Mononuclear cell (primary cell): ENCODE measurements around the gene ATP2C2. TPM values are rescaled to one million over a fixed set of nuclear protein-coding genes. Genes with fewer than 3 reads are reported as not detected.
"Not testable (repeated sequence)": the region's sequence is repeated elsewhere in the genome, so short reads cannot be mapped to it uniquely, and the experiment has no call there.

Source experiments
- H3K27me3 ChIP-seq: 2 replicates; pipeline ENCODE4 v1.6.0; 2011; ENCODE audit warnings: low read length, control low read depth; ENCODE audit not compliant: insufficient read depth
- H3K4me1 ChIP-seq: 2 replicates; pipeline ENCODE4 v1.5.1; 2011; ENCODE audit warnings: mild to moderate bottlenecking, low read length, control low read depth; ENCODE audit not compliant: insufficient read depth
- H3K4me3 ChIP-seq: 2 replicates; pipeline ENCODE4 v1.5.1; 2011; ENCODE audit warnings: mild to moderate bottlenecking, low read length, moderate library complexity
- H3K9me3 ChIP-seq: 2 replicates; pipeline ENCODE4 v1.5.1; 2011; ENCODE audit warnings: low read depth, mild to moderate bottlenecking, control low read depth, low read length
- total RNA-seq: library from RNA; depleted of rRNA; stranded (reverse); fragments of >200 nt; gene quantifications from one replicate; pipeline ENCODE4 v1.2.3, GENCODE V29; 2012

The ATP2C2 gene
- total RNA-seq, 1 donor, result not detected

DNA sequence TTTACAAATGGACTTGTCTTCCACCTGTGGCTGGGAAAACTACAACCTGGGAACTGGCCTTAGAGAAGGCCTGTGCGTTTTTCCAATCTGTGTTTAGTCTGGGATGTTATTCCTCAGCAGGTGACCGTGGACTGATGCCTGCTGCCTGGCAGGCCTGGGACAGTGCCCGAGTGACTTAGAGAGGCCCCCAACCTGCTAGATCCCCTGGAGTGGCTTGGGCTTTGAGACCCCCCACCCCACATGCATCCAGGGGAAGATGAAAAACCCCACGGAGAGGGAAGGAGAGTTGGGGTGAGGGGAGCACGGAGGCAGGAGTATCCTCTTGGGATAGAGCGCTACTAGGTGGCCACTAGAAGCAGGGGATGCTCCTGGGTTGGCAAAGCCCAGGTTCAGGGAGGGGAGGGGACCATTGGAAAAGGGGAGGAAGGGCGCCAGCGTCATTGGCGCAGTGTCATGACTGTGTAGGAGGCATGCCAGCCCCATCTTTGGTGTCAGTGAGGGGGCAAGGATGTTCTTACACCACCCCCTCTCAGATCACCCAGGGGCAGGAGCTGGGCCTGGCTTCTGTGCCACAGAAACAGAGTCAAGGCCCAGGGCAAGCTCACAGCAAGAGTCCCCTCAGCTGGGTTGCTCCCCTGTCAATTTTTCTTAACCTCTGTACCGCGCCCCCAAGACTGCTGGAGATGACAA is 82.0 kb downstream of the ATP2C2 start:
- no peaks in the 10 kb centered on the region for H3K9me3 ChIP-seq
- H3K4me1 ChIP-seq, result no peaks in the 10 kb centered on the region
- no peak overlapping the region for H3K4me3 ChIP-seq
- H3K27me3 ChIP-seq, result no peaks in the 10 kb centered on the region

DNA sequence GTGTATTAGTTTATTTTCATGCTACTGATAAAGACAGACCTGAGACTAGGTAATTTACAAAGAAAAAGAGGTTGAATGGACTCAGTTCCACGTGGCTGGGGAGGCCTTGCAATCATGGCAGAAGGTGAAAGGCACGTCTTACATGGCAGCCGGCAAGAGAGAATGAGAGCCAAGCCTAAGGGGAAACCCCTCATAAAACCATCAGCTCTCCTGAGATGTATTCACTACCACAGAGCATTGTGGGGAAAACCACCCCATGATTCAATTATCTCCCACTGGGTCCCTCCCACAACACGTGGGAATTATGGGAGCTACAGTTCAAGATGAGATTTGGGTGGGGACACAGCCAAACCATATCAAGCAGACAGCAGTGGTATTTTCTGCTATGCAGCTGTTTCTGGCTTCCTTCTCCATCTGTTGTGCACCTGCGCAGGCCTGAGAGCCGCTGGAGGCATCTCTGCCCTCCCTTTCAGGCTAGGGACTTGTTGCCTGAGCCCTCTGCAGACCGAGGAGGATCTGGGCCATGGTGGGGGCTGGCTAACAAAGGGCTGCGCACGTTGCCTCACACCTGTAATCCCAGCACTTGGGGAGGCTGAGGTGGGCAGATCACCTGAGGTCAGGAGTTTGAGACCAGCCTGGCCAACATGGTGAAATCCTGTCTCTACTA is 82.8 kb downstream of the ATP2C2 start:
- not testable (repeated sequence) for H3K9me3 ChIP-seq, H3K4me1 ChIP-seq, H3K27me3 ChIP-seq, H3K4me3 ChIP-seq

DNA sequence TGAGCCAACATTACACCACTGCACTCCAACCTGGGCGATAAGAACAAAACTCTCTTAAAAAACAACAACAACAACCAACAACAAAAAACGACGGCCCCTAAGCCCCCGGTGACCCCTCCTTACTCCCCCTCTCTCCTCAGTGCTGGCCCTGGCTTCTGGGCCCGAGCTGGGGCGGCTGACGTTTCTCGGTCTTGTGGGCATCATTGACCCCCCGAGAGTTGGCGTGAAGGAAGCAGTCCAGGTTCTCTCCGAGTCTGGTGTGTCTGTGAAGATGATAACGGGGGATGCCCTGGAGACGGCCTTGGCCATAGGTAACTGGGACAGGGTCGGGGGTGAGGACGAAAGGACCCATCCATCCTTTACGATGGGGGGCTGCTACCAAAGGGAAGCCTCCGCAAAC is 83.4 kb downstream of the ATP2C2 start:
- Histone ChIP-seq H3K9me3 (no peaks in the 10 kb centered on the region), H3K4me1 (no peaks in the 10 kb centered on the region), H3K27me3 (no peaks in the 10 kb centered on the region), H3K4me3 (no peak overlapping the region)

GRCh38 chr16:84453061-84453752 is 84.9 kb downstream of the ATP2C2 start:
- Histone ChIP-seq H3K4me3 (no peak overlapping the region), H3K4me1 (no peaks in the 10 kb centered on the region)

GRCh38 chr16:84454611-84455010 is 86.3 kb downstream of the ATP2C2 start:
- no peaks in the 10 kb centered on the region for H3K9me3 ChIP-seq
- no peak overlapping the region for H3K4me3 ChIP-seq
- no peaks in the 10 kb centered on the region for H3K4me1 ChIP-seq
- H3K27me3 ChIP-seq, result no peaks in the 10 kb centered on the region

More at GRCh38 chr16:84453061-84453752, 84.9 kb downstream of the ATP2C2 start:
- H3K9me3 ChIP-seq, result no peaks in the 10 kb centered on the region
- H3K27me3 ChIP-seq, result no peaks in the 10 kb centered on the region

DNA sequence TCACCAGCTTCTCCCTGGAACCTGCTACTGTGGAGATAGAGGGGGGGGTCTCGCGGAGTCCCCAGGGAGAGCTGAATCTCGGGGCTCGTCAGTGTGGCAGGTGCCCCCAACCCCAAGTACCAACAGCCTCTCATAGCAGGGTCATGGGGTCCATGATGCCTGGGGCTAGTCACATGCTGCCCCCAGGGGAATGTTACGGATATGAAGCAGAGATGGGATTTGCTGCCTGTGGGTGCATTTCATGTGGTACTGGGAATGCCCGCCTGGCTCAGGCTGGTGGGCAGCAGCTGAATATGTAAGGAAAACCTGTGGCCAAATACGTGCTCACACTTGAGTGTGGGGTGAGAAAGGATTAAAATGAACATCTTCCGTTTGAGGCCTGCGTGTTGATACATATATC is 86.7 kb downstream of the ATP2C2 start:
- no peaks in the 10 kb centered on the region for H3K4me1 ChIP-seq
- no peaks in the 10 kb centered on the region for H3K9me3 ChIP-seq
- no peaks in the 10 kb centered on the region for H3K27me3 ChIP-seq
- no peak overlapping the region for H3K4me3 ChIP-seq

- Histone ChIP-seq H3K4me1 (no peaks in the 10 kb centered on the region), H3K9me3 (no peaks in the 10 kb centered on the region), H3K27me3 (no peaks in the 10 kb centered on the region), H3K4me3 (no peak overlapping the region)
These were observed 90.5 kb downstream of the ATP2C2 start for GRCh38 chr16:84458606-84459532.

DNA sequence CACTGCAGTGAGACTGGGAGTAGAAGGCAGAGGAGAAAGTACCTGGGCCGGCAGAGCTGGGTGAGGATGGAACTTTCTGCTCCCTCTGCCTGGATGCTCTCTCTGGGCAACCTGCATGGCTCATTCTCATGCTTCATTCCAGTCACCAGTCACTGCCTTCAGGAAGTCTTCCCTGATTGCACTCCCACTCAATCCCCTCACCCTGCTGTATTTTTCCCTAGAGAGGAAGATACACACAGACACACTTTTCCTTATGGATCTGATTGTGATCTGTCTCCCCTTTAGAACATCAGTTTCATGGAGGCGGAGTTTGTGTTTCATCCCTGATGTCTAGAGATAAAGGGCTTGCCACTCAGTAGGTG is 91.2 kb downstream of the ATP2C2 start:
- Histone ChIP-seq H3K9me3 (no peaks in the 10 kb centered on the region), H3K27me3 (no peaks in the 10 kb centered on the region), H3K4me3 (no peak overlapping the region), H3K4me1 (no peaks in the 10 kb centered on the region)

GRCh38 chr16:84459941-84460405 is 91.6 kb downstream of the ATP2C2 start:
- H3K4me3 ChIP-seq, result no peak overlapping the region
- no peaks in the 10 kb centered on the region for H3K9me3 ChIP-seq
- no peaks in the 10 kb centered on the region for H3K4me1 ChIP-seq

GRCh38 chr16:84460406-84461028 is 92.2 kb downstream of the ATP2C2 start:
- H3K4me1 ChIP-seq, result no peaks in the 10 kb centered on the region
- no peaks in the 10 kb centered on the region for H3K9me3 ChIP-seq
- H3K4me3 ChIP-seq, result no peak overlapping the region
- no peaks in the 10 kb centered on the region for H3K27me3 ChIP-seq

More at GRCh38 chr16:84459941-84460405, 91.6 kb downstream of the ATP2C2 start:
- H3K27me3 ChIP-seq, result no peaks in the 10 kb centered on the region

- peaks cover under 1% of the 10 kb centered on the region for H3K9me3 ChIP-seq
- H3K4me1 ChIP-seq, result no peaks in the 10 kb centered on the region
- H3K27me3 ChIP-seq, result no peaks in the 10 kb centered on the region
- H3K4me3 ChIP-seq, result no peak overlapping the region
These were observed 92.7 kb downstream of the ATP2C2 start for GRCh38 chr16:84461029-84461412.

GRCh38 chr16:84461413-84462295 is 93.3 kb downstream of the ATP2C2 start:
- Histone ChIP-seq H3K27me3 (no peaks in the 10 kb centered on the region), H3K9me3 (peaks cover 7% of the 10 kb centered on the region), H3K4me3 (no peak overlapping the region), H3K4me1 (no peaks in the 10 kb centered on the region)

DNA sequence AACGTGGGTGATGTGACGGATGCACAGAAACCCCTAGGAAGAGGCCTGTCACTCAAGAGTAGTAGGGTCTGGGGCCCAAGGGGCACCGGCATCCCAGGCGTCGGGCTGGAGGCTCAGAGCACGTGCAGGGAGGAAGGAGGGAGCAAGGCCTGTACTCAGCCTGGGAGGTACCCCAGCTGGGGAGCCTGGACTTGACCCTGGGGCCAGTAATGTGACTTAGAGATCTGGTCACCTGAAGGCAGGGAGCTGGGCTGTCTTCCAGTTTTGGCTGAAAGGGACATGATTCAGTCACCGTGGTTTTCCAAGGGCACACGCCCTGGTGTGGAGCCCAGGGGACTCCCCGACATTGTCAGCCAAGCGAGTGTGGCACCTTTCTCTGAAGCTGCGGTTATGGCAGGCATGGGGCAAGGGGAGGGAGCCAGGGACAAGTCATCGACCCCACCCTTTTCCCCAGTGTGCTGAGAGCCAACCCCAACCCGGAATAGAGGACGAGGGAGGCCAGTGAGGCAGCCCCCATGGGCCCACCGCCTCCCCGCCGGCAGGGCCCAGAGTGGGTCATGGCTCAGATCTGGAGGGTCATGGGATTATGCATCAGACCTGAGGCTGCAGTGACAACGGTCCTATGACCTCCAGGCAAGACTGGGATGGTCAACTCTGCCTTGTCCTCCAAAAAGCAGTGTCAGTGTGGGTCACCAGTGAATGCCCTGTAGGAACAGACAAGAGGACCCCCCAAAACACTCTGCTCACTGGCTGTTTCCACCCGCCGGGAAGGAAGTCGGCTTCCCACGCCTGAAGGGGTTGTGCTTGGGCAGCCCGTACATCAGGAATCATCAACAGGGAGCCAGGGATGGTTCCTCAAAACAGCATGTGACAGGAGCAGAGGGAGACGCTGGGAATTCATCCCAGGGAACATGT is 94.2 kb downstream of the ATP2C2 start:
- no peak overlapping the region for H3K4me3 ChIP-seq
- H3K27me3 ChIP-seq, result no peaks in the 10 kb centered on the region
- peaks cover 13% of the 10 kb centered on the region for H3K9me3 ChIP-seq
- no peaks in the 10 kb centered on the region for H3K4me1 ChIP-seq
